ENCODE results near the gene PEX1.

PEX1 gene

GRCh38 chr7:92437956-92438491 is 90.3 kb downstream of the PEX1 start:
- TF ChIP-seq CTCF (IDR thresholded peaks at IDR 0.05; ENCODE audit: borderline replicate concordance, control extremely low read depth, extremely low read depth, insufficient read depth, missing control alignments) = no peak
- no peak for DNase-seq (ENCODE audit: low spot score)
- in situ Hi-C loops (cut with MboI; ENCODE audit: low sequenced_read_pairs, unreplicated experiment) = no loop called here
